ENCODE results near the gene MMP24.

Gene MMP24

DNA sequence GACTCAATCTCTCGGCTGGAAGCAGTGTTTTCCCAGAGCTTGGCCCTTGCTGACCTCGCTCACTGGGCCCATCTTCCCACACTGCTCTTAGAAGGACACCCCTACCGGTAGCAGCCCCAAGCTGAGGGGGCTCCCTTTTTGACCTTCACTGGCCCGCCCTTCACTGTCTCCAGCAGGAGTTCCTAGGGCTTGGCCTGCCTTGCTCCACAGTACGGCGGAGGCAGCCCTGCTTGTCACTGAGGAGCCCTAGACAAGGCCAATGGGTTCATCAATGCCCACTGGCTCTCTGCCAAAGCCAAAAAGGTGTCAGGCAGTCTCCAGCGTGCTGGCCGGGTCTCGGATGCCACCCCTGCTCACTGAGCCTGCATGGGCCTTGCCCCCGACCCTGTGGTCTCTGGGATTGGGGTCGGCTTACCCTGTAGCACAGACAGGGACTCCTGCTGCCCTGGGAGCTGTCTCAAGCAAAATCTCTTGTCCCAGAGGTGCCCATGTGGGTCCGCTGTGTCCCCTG lies 49.3 kb downstream of the MMP24 start:
- Histone ChIP-seq H3K9ac (ENCODE audit: low read length) (no peak overlapping the region), H3K36me3 (ENCODE audit: insufficient read depth, low read length) (peaks cover 40% of the 10 kb centered on the region), H3K9me2 (ENCODE audit: low read depth, low read length) (no peaks in the 10 kb centered on the region), H3K79me2 (ENCODE audit: insufficient read depth, low read length) (no peaks in the 10 kb centered on the region), H2AFZ (ENCODE audit: low read length) (no peak overlapping the region), H3K4me1 (ENCODE audit: insufficient read depth, low read length, severe bottlenecking) (peaks cover 15% of the 10 kb centered on the region), H3F3A (ENCODE audit: insufficient read depth, low read length) (peaks cover 5% of the 10 kb centered on the region), H3K9me3 (ENCODE audit: low read length) (no peaks in the 10 kb centered on the region), H3K4me3 (ENCODE audit: low read depth, low read length, poor library complexity, severe bottlenecking) (no peak overlapping the region), H3K27me3 (ENCODE audit: insufficient read depth, low read length) (no peaks in the 10 kb centered on the region), H4K20me1 (ENCODE audit: insufficient read depth, low read length) (no peaks in the 10 kb centered on the region), H3K4me2 (ENCODE audit: low read length) (no peak overlapping the region), H3K27ac (ENCODE audit: low read depth, low read length, poor library complexity, severe bottlenecking) (no peak overlapping the region)
- no peak for TF ChIP-seq EZH2 (IDR thresholded peaks at IDR 0.05; ENCODE audit: borderline replicate concordance, low read length)
- TF ChIP-seq, protein P1, sequence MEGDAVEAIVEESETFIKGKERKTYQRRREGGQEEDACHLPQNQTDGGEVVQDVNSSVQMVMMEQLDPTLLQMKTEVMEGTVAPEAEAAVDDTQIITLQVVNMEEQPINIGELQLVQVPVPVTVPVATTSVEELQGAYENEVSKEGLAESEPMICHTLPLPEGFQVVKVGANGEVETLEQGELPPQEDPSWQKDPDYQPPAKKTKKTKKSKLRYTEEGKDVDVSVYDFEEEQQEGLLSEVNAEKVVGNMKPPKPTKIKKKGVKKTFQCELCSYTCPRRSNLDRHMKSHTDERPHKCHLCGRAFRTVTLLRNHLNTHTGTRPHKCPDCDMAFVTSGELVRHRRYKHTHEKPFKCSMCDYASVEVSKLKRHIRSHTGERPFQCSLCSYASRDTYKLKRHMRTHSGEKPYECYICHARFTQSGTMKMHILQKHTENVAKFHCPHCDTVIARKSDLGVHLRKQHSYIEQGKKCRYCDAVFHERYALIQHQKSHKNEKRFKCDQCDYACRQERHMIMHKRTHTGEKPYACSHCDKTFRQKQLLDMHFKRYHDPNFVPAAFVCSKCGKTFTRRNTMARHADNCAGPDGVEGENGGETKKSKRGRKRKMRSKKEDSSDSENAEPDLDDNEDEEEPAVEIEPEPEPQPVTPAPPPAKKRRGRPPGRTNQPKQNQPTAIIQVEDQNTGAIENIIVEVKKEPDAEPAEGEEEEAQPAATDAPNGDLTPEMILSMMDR (IDR thresholded peaks at IDR 0.05; ENCODE audit: low read length) = no peak

DNA sequence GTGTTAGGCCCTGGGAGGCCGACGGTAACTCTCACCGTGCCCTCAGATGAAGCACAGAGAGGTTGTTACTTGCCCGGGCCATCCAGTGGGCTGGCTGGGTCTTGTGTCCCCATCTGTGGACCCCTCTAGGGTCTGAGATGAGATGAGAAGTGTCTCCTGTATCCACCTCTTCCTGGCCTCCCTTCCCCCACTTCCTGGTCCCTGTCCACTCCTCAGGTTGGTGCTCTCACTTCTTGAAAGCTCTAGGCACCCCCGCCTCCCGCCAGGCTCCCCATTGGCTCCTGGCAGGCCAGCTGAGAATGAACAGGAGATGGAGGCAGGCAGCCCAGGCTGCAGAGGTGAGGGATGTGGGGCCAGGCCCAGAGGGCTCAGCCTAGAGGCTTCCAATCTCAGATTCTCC lies 49.9 kb downstream of the MMP24 start:
- Histone ChIP-seq H3K9ac (ENCODE audit: low read length) (peak overlapping the region; percentile 93), H3K4me3 (ENCODE audit: low read depth, low read length, poor library complexity, severe bottlenecking) (peak overlapping the region; percentile 88), H3F3A (ENCODE audit: insufficient read depth, low read length) (peaks cover 5% of the 10 kb centered on the region), H3K27ac (ENCODE audit: low read depth, low read length, poor library complexity, severe bottlenecking) (no peak overlapping the region), H3K4me2 (ENCODE audit: low read length) (peak overlapping the region; percentile 98), H3K79me2 (ENCODE audit: insufficient read depth, low read length) (no peaks in the 10 kb centered on the region), H4K20me1 (ENCODE audit: insufficient read depth, low read length) (no peaks in the 10 kb centered on the region), H2AFZ (ENCODE audit: low read length) (no peak overlapping the region), H3K4me1 (ENCODE audit: insufficient read depth, low read length, severe bottlenecking) (peaks cover 15% of the 10 kb centered on the region), H3K9me2 (ENCODE audit: low read depth, low read length) (no peaks in the 10 kb centered on the region), H3K36me3 (ENCODE audit: insufficient read depth, low read length) (peaks cover 42% of the 10 kb centered on the region), H3K9me3 (ENCODE audit: low read length) (no peaks in the 10 kb centered on the region), H3K27me3 (ENCODE audit: insufficient read depth, low read length) (no peaks in the 10 kb centered on the region)
- TF ChIP-seq, protein P1 (IDR thresholded peaks at IDR 0.05; ENCODE audit: low read length) = no peak
- no peak for TF ChIP-seq EZH2 (IDR thresholded peaks at IDR 0.05; ENCODE audit: borderline replicate concordance, low read length)

DNA sequence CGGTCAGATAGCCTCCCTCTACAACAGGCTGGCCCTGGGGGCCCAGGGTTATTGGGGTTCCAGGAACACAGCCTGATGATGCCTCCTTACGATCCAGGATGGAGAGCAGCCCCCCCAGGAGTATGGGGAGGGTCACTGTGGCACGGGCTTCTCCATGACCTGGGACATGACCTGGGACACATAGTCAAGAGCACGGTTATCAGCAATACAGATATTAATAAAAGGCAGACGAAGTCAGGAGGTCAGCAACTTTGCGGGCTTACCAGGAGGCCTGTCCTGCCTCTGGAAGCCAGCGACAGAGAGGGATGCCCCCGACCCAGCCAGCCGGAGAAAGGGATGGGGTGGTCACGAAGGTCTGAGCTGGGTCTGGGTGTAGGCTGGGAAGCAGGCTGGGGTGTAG lies 50.6 kb downstream of the MMP24 start:
- H3K4me3 ChIP-seq (ENCODE audit: low read depth, low read length, poor library complexity, severe bottlenecking) = peak overlapping the region; percentile 88
- H3K9ac ChIP-seq (ENCODE audit: low read length) = peak overlapping the region; percentile 93
- H2AFZ ChIP-seq (ENCODE audit: low read length) = no peak overlapping the region
- peak overlapping the region; percentile 98 for H3K4me2 ChIP-seq (ENCODE audit: low read length)
- no peaks in the 10 kb centered on the region for H3K27me3 ChIP-seq (ENCODE audit: insufficient read depth, low read length)
- H3K27ac ChIP-seq (ENCODE audit: low read depth, low read length, poor library complexity, severe bottlenecking) = peak overlapping the region; percentile 65
- no peaks in the 10 kb centered on the region for H3K9me2 ChIP-seq (ENCODE audit: low read depth, low read length)
- no peaks in the 10 kb centered on the region for H4K20me1 ChIP-seq (ENCODE audit: insufficient read depth, low read length)
- no peaks in the 10 kb centered on the region for H3K79me2 ChIP-seq (ENCODE audit: insufficient read depth, low read length)
- peaks cover 15% of the 10 kb centered on the region for H3K4me1 ChIP-seq (ENCODE audit: insufficient read depth, low read length, severe bottlenecking)
- peaks cover 5% of the 10 kb centered on the region for H3F3A ChIP-seq (ENCODE audit: insufficient read depth, low read length)
- H3K9me3 ChIP-seq (ENCODE audit: low read length) = no peaks in the 10 kb centered on the region
- TF ChIP-seq, protein P1 (IDR thresholded peaks at IDR 0.05; ENCODE audit: low read length) = no peak
- no peak for TF ChIP-seq EZH2 (IDR thresholded peaks at IDR 0.05; ENCODE audit: borderline replicate concordance, low read length)
- peaks cover 50% of the 10 kb centered on the region for H3K36me3 ChIP-seq (ENCODE audit: insufficient read depth, low read length)

All from OCI-LY1 (cell line).